Astrocyte of the cerebellum (primary cell): Measurements from ENCODE around the gene SGCB.
A peak's percentile ranks its signal among the peaks of the same experiment; 100 is the strongest.
"Not testable (repeated sequence)": the region's sequence is repeated elsewhere in the genome, so short reads cannot be mapped to it uniquely, and the experiment has no call there.

Experiments
- DNase-seq: peaks from one replicate; pipeline ENCODE4 v3.0.0-alpha.2; 2011; ENCODE audit warnings: low read depth
- H3K4me3 ChIP-seq: 2 replicates; pipeline ENCODE4 v1.5.1; 2011; ENCODE audit warnings: mild to moderate bottlenecking, low read depth, low read length, moderate library complexity
- CTCF ChIP-seq: IDR thresholded peaks from 2 replicates; pipeline ENCODE4 v1.5.1; 2012; ENCODE audit warnings: low read length, low read depth, moderate library complexity, mild to moderate bottlenecking; ENCODE audit errors: missing control alignments
- in situ Hi-C: cut with HindIII; loops from 2 replicates; pipeline ENCODE4 v1.10.0; 2017; ENCODE audit warnings: low sequenced_read_pairs

Gene SGCB

GRCh38 chr4:52038103-52038912, at the start of gene SGCB:
Gene SGCB (minus strand): TSS chr4:52038299. CDS start chr4:52038259, 40 bp downstream.
- no peak for TF ChIP-seq CTCF
- in situ Hi-C loops, result no loop called here
- DNase-seq, result no peak
- H3K4me3 ChIP-seq, result peak within 1 kb of the TSS; percentile 74

GRCh38 chr4:52086425-52086824, 48.3 kb upstream of the SGCB start:
- in situ Hi-C loops, result not testable (repeated sequence)

DNA sequence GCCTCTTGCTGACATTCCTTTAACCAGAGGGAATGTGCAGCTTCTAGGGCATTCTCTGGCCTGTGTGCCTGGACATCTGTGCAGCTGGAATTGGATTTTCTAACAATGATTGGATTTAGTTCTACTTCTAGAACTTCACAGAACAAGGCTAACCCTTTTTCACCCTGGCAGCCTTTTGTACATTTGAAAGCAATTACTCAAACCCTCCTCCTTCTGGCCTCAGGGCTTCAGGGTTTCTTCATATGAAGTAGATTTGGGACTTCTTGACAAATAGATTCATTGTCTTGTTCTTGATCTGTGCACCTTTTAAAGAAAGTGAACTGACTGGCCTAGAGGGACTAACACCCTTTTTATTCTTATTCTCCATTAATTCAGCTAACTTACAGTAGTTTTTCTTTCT, 43.1 kb upstream of the SGCB start:
- in situ Hi-C loops, result no loop called here
- TF ChIP-seq CTCF, result no peak
- H3K4me3 ChIP-seq, result no peak overlapping the region
- no peak for DNase-seq

More at GRCh38 chr4:52086425-52086824, 48.3 kb upstream of the SGCB start:
- not testable (repeated sequence) for H3K4me3 ChIP-seq, DNase-seq

DNA sequence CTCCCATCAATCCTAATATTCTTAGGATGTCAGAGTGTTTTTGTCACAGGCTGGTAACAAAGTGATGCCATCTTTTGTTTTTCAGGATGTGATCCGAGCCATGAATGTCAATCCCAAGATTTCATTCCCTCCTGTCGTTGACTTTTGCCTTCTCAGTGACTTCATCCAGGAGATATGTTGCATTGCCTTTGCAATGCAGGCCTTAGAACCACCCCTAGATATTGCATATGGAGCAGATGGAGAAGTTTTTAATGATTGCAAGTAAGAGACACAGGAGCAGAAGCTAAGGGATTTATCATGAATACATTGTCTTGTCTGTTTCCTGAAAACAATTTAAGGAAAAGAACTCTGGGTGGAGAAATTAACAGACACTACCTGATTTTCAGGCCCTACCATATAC, 41.6 kb upstream of the SGCB start:
- no peak for TF ChIP-seq CTCF
- H3K4me3 ChIP-seq, result no peak overlapping the region
- no peak for DNase-seq
- in situ Hi-C loops, result no loop called here

DNA sequence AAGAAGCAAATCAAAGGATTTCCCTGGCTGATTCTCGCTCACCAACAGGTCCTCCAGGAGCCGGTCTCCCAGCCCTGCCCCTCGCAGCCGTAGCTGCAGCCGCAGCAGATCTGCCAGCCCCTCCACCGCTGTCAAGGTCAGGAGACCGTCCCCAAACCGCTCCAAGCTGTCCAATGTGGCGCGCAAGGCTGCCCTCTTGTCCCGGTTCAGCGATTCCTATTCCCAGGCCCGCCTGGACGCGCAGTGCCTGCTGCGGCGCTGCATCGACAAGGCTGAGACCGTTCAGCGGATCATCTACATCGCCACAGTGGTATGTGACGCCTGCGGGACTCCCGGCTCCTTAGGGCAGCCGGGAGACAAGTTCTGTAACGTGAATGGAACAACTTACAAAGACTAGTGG, 38.6 kb upstream of the SGCB start:
- in situ Hi-C loops, result no loop called here
- TF ChIP-seq CTCF, result no peak
- DNase-seq, result no peak
- peak overlapping the region; percentile 9 for H3K4me3 ChIP-seq

- no peak overlapping the region for H3K4me3 ChIP-seq
- TF ChIP-seq CTCF, result no peak
- no peak for DNase-seq
- in situ Hi-C loops, result no loop called here
Observed at GRCh38 chr4:52071791-52072546, 33.9 kb upstream of the SGCB start.

- TF ChIP-seq CTCF, result no peak
- in situ Hi-C loops, result no loop called here
- H3K4me3 ChIP-seq, result no peak overlapping the region
- no peak for DNase-seq
Observed at GRCh38 chr4:52069571-52069970, 31.5 kb upstream of the SGCB start.
